Smooth muscle cell (in vitro differentiated cells): ENCODE measurements around the gene GNAS-AS1. TPM values are rescaled to one million over a fixed set of nuclear protein-coding genes. Genes with fewer than 3 reads are reported as not detected.

Experiments used
- DNase-seq: peaks from one replicate; lab custom pipeline; 2025; ENCODE audit not compliant: unreplicated experiment; lab: John Stamatoyannopoulos, UW
- H2AFZ ChIP-seq: fragments of 200-600 bp; sonication (generic); 2 replicates; pipeline ENCODE4 v1.6.0; 2016; ENCODE audit warnings: antibody characterized with exemption, low read depth, mild to moderate bottlenecking
- H3F3A ChIP-seq: fragments of 200-600 bp; sonication (generic); 2 replicates; pipeline ENCODE4 v1.6.0; 2017; ENCODE audit warnings: antibody characterized with exemption, low read depth
- H3K27ac ChIP-seq: fragments of 200-600 bp; sonication (generic); 2 replicates; pipeline ENCODE4 v1.5.1; 2016; ENCODE audit warnings: low read depth, mild to moderate bottlenecking
- H3K27me3 ChIP-seq: fragments of 200-600 bp; sonication (generic); 2 replicates; pipeline ENCODE4 v1.6.1; 2016; ENCODE audit warnings: low read depth, mild to moderate bottlenecking
- H3K36me3 ChIP-seq: fragments of 200-600 bp; sonication (generic); 2 replicates; pipeline ENCODE4 v1.5.1; 2016; ENCODE audit warnings: low read depth
- H3K4me1 ChIP-seq: fragments of 200-600 bp; sonication (generic); 2 replicates; pipeline ENCODE4 v1.5.1; 2016; ENCODE audit warnings: low read depth
- H3K4me2 ChIP-seq: fragments of 200-600 bp; sonication (generic); 2 replicates; pipeline ENCODE4 v1.6.0; 2016; ENCODE audit warnings: mild to moderate bottlenecking
- H3K4me3 ChIP-seq: fragments of 200-600 bp; sonication (generic); 2 replicates; pipeline ENCODE4 v1.5.1; 2016; ENCODE audit warnings: mild to moderate bottlenecking
- H3K79me2 ChIP-seq: fragments of 200-600 bp; sonication (generic); 2 replicates; pipeline ENCODE4 v1.6.0; 2016; ENCODE audit warnings: low read depth, mild to moderate bottlenecking
- H3K9ac ChIP-seq: fragments of 200-600 bp; sonication (generic); 2 replicates; pipeline ENCODE4 v1.6.0; 2016; ENCODE audit warnings: low read depth
- H3K9me3 ChIP-seq: fragments of 200-600 bp; sonication (generic); replicated peaks from 2 replicates; pipeline ENCODE4 v1.5.1; 2016; ENCODE audit warnings: low read depth
- H4K20me1 ChIP-seq: fragments of 200-600 bp; sonication (generic); 2 replicates; pipeline ENCODE4 v1.6.0; 2016; ENCODE audit warnings: low read depth
- CTCF ChIP-seq: fragments of 200-600 bp; sonication (generic); IDR thresholded peaks from 2 replicates; pipeline ENCODE4 v1.5.1; 2017; ENCODE audit warnings: borderline replicate concordance, mild to moderate bottlenecking, antibody characterized with exemption; ENCODE audit not compliant: insufficient read depth, poor library complexity, severe bottlenecking
- WGBS: methylation state at CpG from one replicate; pipeline ENCODE4 v1.1.7; 2016; ENCODE audit warnings: low lambda C conversion rate; 5-methylcytosine and 5-hydroxymethylcytosine counted together
- polyA plus RNA-seq: library from polyadenylated mRNA; unstranded; fragments of >200 nt; fragmentation: Nextera tagmentation; extraction: Ambion mirVana; gene quantifications from 2 replicates; pipeline ENCODE4 v1.2.1, GENCODE V29; 2016
- total RNA-seq: library from RNA; depleted of rRNA; stranded (reverse); fragments of >200 nt; gene quantifications from 2 replicates; pipeline ENCODE4 v1.2.3, GENCODE V29; 2014

GNAS-AS1 gene
- total and polyA plus RNA-seq, 2 experiments from 2014 or later = 0.40 TPM; not detected in 1

- H3K27me3 ChIP-seq = no peaks in the 10 kb centered on the region
- H3F3A ChIP-seq = peaks cover 5% of the 10 kb centered on the region
- DNase-seq = no peak
Observed at GRCh38 chr20:58818586-58819285, 32.0 kb downstream of the GNAS-AS1 start.

GRCh38 chr20:58817748-58818147 is 33.0 kb downstream of the GNAS-AS1 start:
- H3K9ac ChIP-seq = no peak overlapping the region
- H3K4me3 ChIP-seq = no peak overlapping the region
- WGBS = 98% methylated on average over 10 of the region's 10 CpGs
- TF ChIP-seq CTCF = no peak
- no peak overlapping the region for H3K27ac ChIP-seq
- DNase-seq = no peak
- H2AFZ ChIP-seq = no peak overlapping the region
- H3K4me1 ChIP-seq = no peaks in the 10 kb centered on the region
- H3K4me2 ChIP-seq = peak overlapping the region; percentile 60
- peaks cover 57% of the 10 kb centered on the region for H4K20me1 ChIP-seq
- H3K79me2 ChIP-seq = no peaks in the 10 kb centered on the region
- no peaks in the 10 kb centered on the region for H3K27me3 ChIP-seq
- no peaks in the 10 kb centered on the region for H3K9me3 ChIP-seq
- H3F3A ChIP-seq = peaks cover 5% of the 10 kb centered on the region
- H3K36me3 ChIP-seq = no peaks in the 10 kb centered on the region

More at GRCh38 chr20:58818586-58819285, 32.0 kb downstream of the GNAS-AS1 start:
- Histone ChIP-seq H3K79me2 (no peaks in the 10 kb centered on the region), H3K4me2 (peak overlapping the region; percentile 60), H3K9me3 (no peaks in the 10 kb centered on the region), H2AFZ (no peak overlapping the region), H4K20me1 (peaks cover 61% of the 10 kb centered on the region), H3K36me3 (no peaks in the 10 kb centered on the region), H3K9ac (no peak overlapping the region), H3K4me3 (no peak overlapping the region), H3K27ac (peak overlapping the region; percentile 29), H3K4me1 (no peaks in the 10 kb centered on the region)
- 47% methylated on average over 8 of the region's 8 CpGs for WGBS
- TF ChIP-seq CTCF = no peak

- peaks cover 5% of the 10 kb centered on the region for H3F3A ChIP-seq
- no peaks in the 10 kb centered on the region for H3K9me3 ChIP-seq
- no peak for DNase-seq
- no peak overlapping the region for H2AFZ ChIP-seq
- no peak overlapping the region for H3K27ac ChIP-seq
- no peak overlapping the region for H3K4me2 ChIP-seq
- no peaks in the 10 kb centered on the region for H3K4me1 ChIP-seq
- no peak for TF ChIP-seq CTCF
- H3K36me3 ChIP-seq = no peaks in the 10 kb centered on the region
- 98% methylated on average over 30 of the region's 30 CpGs for WGBS
- H3K79me2 ChIP-seq = no peaks in the 10 kb centered on the region
- H4K20me1 ChIP-seq = peaks cover 55% of the 10 kb centered on the region
- no peak overlapping the region for H3K4me3 ChIP-seq
- H3K9ac ChIP-seq = no peak overlapping the region
- no peaks in the 10 kb centered on the region for H3K27me3 ChIP-seq
Observed at GRCh38 chr20:58816957-58817651, 33.6 kb downstream of the GNAS-AS1 start.
